Measurements from ENCODE around the gene OR13C3. TPM values are rescaled to one million over a fixed set of nuclear protein-coding genes. Genes with fewer than 3 reads are reported as not detected.
"Not testable (repeated sequence)": the region's sequence is repeated elsewhere in the genome, so short reads cannot be mapped to it uniquely, and the experiment has no call there.

The OR13C3 gene
- polyA plus RNA-seq, 1 donor from 2014 or later: not detected

GRCh38 chr9:104527109-104527508 is 9.5 kb downstream of the OR13C3 start, which contains the start of gene OR13C4:
OR13C4 (minus strand) TSS chr9:104527209; CDS start chr9:104527209, 0 bp downstream.
- Histone ChIP-seq H3K9ac (ENCODE audit: low read length) (no peak within 1 kb of the TSS), H4K20me1 (ENCODE audit: insufficient read depth) (no peaks in the 10 kb centered on the region), H3K27ac (ENCODE audit: low read length) (no peak within 1 kb of the TSS), H3F3A (ENCODE audit: insufficient read depth, low read length, poor library complexity, severe bottlenecking) (no peaks in the 10 kb centered on the region), H3K4me3 (ENCODE audit: low read length) (no peak within 1 kb of the TSS), H3K27me3 (ENCODE audit: insufficient read depth, low read depth, low read length) (no peaks in the 10 kb centered on the region), H3K36me3 (ENCODE audit: insufficient read depth, low read length) (no peaks in the 10 kb centered on the region), H2AFZ (ENCODE audit: low read depth, low read length) (no peak within 1 kb of the TSS), H3K9me3 (ENCODE audit: low read length) (no peaks in the 10 kb centered on the region), H3K9me2 (ENCODE audit: insufficient read depth, low read length) (no peaks in the 10 kb centered on the region), H3K79me2 (replicated peaks; ENCODE audit: insufficient read depth, low read length) (no peaks in the 10 kb centered on the region), H3K4me2 (ENCODE audit: low read length) (no peak within 1 kb of the TSS)
- TF ChIP-seq RAD21 (conservative IDR thresholded peaks at IDR 0.05): no peak
- TF ChIP-seq, protein P1, sequence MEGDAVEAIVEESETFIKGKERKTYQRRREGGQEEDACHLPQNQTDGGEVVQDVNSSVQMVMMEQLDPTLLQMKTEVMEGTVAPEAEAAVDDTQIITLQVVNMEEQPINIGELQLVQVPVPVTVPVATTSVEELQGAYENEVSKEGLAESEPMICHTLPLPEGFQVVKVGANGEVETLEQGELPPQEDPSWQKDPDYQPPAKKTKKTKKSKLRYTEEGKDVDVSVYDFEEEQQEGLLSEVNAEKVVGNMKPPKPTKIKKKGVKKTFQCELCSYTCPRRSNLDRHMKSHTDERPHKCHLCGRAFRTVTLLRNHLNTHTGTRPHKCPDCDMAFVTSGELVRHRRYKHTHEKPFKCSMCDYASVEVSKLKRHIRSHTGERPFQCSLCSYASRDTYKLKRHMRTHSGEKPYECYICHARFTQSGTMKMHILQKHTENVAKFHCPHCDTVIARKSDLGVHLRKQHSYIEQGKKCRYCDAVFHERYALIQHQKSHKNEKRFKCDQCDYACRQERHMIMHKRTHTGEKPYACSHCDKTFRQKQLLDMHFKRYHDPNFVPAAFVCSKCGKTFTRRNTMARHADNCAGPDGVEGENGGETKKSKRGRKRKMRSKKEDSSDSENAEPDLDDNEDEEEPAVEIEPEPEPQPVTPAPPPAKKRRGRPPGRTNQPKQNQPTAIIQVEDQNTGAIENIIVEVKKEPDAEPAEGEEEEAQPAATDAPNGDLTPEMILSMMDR (IDR thresholded peaks at IDR 0.05; ENCODE audit: poor library complexity, severe bottlenecking): no peak
- TF ChIP-seq, protein P2, sequence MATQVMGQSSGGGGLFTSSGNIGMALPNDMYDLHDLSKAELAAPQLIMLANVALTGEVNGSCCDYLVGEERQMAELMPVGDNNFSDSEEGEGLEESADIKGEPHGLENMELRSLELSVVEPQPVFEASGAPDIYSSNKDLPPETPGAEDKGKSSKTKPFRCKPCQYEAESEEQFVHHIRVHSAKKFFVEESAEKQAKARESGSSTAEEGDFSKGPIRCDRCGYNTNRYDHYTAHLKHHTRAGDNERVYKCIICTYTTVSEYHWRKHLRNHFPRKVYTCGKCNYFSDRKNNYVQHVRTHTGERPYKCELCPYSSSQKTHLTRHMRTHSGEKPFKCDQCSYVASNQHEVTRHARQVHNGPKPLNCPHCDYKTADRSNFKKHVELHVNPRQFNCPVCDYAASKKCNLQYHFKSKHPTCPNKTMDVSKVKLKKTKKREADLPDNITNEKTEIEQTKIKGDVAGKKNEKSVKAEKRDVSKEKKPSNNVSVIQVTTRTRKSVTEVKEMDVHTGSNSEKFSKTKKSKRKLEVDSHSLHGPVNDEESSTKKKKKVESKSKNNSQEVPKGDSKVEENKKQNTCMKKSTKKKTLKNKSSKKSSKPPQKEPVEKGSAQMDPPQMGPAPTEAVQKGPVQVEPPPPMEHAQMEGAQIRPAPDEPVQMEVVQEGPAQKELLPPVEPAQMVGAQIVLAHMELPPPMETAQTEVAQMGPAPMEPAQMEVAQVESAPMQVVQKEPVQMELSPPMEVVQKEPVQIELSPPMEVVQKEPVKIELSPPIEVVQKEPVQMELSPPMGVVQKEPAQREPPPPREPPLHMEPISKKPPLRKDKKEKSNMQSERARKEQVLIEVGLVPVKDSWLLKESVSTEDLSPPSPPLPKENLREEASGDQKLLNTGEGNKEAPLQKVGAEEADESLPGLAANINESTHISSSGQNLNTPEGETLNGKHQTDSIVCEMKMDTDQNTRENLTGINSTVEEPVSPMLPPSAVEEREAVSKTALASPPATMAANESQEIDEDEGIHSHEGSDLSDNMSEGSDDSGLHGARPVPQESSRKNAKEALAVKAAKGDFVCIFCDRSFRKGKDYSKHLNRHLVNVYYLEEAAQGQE (IDR thresholded peaks at IDR 0.05; ENCODE audit: borderline replicate concordance): no peak
- TF ChIP-seq EP300 (conservative IDR thresholded peaks at IDR 0.05; ENCODE audit: poor library complexity, severe bottlenecking): no peak
- TF ChIP-seq TAF1 (IDR thresholded peaks at IDR 0.05; ENCODE audit: low read depth): no peak
- TF ChIP-seq MXI1 (conservative IDR thresholded peaks at IDR 0.05; ENCODE audit: poor library complexity, severe bottlenecking): no peak
- TF ChIP-seq SMC3 (conservative IDR thresholded peaks at IDR 0.05; ENCODE audit: poor library complexity): no peak
- no peak for TF ChIP-seq EZH2 (IDR thresholded peaks at IDR 0.05; ENCODE audit: borderline replicate concordance, insufficient read depth, low read length, poor library complexity, severe bottlenecking)
- TF ChIP-seq POLR2AphosphoS5 (IDR thresholded peaks at IDR 0.05): no peak

DNA sequence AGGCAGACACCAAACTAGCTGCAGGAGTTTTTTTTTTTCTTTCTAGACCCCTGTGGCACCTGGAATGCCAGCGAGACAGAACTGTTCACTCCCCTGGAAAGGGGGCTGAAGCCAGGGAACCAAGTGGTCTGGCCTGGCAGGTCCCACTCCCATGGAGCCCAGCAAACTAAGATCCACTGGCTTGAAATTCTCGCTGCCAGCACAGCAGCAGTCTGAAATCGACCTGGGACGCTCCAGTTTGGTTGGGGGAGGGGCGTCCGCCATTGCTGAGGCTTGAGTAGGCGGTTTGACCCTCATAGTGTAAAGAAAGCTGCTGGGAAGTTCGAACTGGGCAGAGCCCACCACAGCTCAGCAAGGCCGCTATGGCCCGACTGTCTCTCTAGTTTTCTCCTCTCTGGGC is 16.4 kb downstream of the OR13C3 start:
- not testable (repeated sequence) for H3K4me2 ChIP-seq (ENCODE audit: low read length); H2AFZ ChIP-seq (ENCODE audit: low read depth, low read length); H3K79me2 ChIP-seq (replicated peaks; ENCODE audit: insufficient read depth, low read length); H3K9me2 ChIP-seq (ENCODE audit: insufficient read depth, low read length); H3K4me3 ChIP-seq (ENCODE audit: low read length); H4K20me1 ChIP-seq (ENCODE audit: insufficient read depth); H3K9ac ChIP-seq (ENCODE audit: low read length); H3K36me3 ChIP-seq (ENCODE audit: insufficient read depth, low read length); H3K27ac ChIP-seq (ENCODE audit: low read length); H3K9me3 ChIP-seq (ENCODE audit: low read length); H3F3A ChIP-seq (ENCODE audit: insufficient read depth, low read length, poor library complexity, severe bottlenecking); H3K27me3 ChIP-seq (ENCODE audit: insufficient read depth, low read depth, low read length)

DNA sequence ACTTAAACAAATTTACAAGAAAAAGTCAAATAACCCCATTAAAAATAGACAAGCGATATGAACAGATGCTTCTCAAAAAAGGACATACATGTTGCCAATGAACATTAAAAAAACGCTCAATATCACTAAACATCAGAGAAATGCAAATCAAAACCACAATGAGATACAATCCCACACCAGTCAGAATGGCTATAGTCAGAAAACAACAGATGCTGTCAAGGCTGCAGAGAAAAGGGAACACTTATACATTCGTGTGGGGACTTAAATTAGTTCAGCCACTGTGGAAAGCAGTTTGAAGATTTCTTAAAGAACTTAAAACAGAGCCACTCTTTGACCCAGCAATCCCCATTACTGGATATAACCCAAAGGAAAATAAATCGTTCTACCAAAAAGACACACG is 21.8 kb downstream of the OR13C3 start:
- no peak overlapping the region for H2AFZ ChIP-seq (ENCODE audit: low read depth, low read length)
- H3K36me3 ChIP-seq (ENCODE audit: insufficient read depth, low read length): no peaks in the 10 kb centered on the region
- no peaks in the 10 kb centered on the region for H3K79me2 ChIP-seq (replicated peaks; ENCODE audit: insufficient read depth, low read length)
- H3K9me3 ChIP-seq (ENCODE audit: low read length): no peaks in the 10 kb centered on the region
- TF ChIP-seq, protein P2 (IDR thresholded peaks at IDR 0.05; ENCODE audit: borderline replicate concordance): no peak
- TF ChIP-seq MXI1 (conservative IDR thresholded peaks at IDR 0.05; ENCODE audit: poor library complexity, severe bottlenecking): no peak
- H3K4me2 ChIP-seq (ENCODE audit: low read length): no peak overlapping the region
- H3K4me3 ChIP-seq (ENCODE audit: low read length): no peak overlapping the region
- no peaks in the 10 kb centered on the region for H3K27me3 ChIP-seq (ENCODE audit: insufficient read depth, low read depth, low read length)
- no peak overlapping the region for H3K9ac ChIP-seq (ENCODE audit: low read length)
- no peaks in the 10 kb centered on the region for H3K9me2 ChIP-seq (ENCODE audit: insufficient read depth, low read length)
- no peaks in the 10 kb centered on the region for H4K20me1 ChIP-seq (ENCODE audit: insufficient read depth)
- H3F3A ChIP-seq (ENCODE audit: insufficient read depth, low read length, poor library complexity, severe bottlenecking): no peaks in the 10 kb centered on the region
- no peak overlapping the region for H3K27ac ChIP-seq (ENCODE audit: low read length)
